ENCODE measurements around the gene AP1M2.

DNA sequence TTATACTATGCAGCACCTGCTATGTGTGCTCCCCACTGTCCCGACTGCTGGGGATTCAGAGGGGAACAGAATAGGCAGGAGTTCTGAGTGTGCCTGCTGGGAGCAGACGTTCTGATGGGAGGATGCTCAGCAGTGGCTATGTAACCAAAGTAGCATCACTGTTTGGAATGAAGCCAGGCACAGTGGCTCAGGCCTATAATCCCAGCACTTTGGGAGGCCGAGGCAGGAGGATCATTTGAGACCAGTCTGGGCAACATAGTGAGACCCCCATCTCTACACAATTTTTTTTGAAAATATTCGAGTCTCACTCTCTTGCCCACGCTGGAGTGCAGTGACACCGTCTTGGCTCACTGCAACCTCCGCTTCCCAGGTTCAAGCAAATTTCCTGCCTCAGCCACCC is 37.4 kb downstream of the AP1M2 start:
- TF ChIP-seq, protein P1, sequence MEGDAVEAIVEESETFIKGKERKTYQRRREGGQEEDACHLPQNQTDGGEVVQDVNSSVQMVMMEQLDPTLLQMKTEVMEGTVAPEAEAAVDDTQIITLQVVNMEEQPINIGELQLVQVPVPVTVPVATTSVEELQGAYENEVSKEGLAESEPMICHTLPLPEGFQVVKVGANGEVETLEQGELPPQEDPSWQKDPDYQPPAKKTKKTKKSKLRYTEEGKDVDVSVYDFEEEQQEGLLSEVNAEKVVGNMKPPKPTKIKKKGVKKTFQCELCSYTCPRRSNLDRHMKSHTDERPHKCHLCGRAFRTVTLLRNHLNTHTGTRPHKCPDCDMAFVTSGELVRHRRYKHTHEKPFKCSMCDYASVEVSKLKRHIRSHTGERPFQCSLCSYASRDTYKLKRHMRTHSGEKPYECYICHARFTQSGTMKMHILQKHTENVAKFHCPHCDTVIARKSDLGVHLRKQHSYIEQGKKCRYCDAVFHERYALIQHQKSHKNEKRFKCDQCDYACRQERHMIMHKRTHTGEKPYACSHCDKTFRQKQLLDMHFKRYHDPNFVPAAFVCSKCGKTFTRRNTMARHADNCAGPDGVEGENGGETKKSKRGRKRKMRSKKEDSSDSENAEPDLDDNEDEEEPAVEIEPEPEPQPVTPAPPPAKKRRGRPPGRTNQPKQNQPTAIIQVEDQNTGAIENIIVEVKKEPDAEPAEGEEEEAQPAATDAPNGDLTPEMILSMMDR (IDR thresholded peaks at IDR 0.05; ENCODE audit: low read length) = no peak
- no peak for TF ChIP-seq EZH2 (IDR thresholded peaks at IDR 0.05; ENCODE audit: borderline replicate concordance, low read length)

All from OCI-LY1 (cell line).